DND-41 (cell line): Measurements from ENCODE around the gene PTPN9.

Experiments
- EZH2 ChIP-seq: IDR thresholded peaks from 3 replicates; pipeline ENCODE4 v1.6.1; 2012; ENCODE audit warnings: borderline replicate concordance, low read depth, mild to moderate bottlenecking, moderate library complexity, low read length, inconsistent platforms; ENCODE audit not compliant: severe bottlenecking
- TF ChIP-seq, protein P1 (sequence below): IDR thresholded peaks from 2 replicates; pipeline ENCODE4 v1.5.1; 2012; ENCODE audit warnings: borderline replicate concordance, low read length, moderate library complexity, mild to moderate bottlenecking; ENCODE audit not compliant: poor library complexity, severe bottlenecking; ENCODE audit errors: extremely low read depth

DNA sequence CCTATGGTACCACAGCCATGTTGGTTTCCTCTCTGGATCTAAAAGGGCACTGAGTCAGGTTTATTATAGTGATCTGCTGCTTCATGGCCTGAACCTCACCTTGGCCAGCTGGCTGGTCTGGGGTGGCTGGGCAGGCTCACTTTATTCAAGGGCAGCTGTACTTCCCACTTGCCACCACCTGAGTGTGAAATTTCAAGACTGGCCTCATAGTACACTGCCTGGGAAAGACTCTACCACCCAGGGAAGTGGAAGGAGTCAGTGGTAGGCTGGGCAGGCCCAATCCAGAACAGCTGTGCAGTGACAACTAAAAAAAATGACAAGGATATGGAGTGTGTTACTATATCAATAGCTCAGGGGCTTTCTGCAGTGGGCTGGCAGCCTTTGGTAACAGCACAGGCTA lies 37.7 kb upstream of the PTPN9 start:
- TF ChIP-seq EZH2: no peak
- TF ChIP-seq, protein P1, sequence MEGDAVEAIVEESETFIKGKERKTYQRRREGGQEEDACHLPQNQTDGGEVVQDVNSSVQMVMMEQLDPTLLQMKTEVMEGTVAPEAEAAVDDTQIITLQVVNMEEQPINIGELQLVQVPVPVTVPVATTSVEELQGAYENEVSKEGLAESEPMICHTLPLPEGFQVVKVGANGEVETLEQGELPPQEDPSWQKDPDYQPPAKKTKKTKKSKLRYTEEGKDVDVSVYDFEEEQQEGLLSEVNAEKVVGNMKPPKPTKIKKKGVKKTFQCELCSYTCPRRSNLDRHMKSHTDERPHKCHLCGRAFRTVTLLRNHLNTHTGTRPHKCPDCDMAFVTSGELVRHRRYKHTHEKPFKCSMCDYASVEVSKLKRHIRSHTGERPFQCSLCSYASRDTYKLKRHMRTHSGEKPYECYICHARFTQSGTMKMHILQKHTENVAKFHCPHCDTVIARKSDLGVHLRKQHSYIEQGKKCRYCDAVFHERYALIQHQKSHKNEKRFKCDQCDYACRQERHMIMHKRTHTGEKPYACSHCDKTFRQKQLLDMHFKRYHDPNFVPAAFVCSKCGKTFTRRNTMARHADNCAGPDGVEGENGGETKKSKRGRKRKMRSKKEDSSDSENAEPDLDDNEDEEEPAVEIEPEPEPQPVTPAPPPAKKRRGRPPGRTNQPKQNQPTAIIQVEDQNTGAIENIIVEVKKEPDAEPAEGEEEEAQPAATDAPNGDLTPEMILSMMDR: no peak
